NCI-H187 treated with DMSO at 0.1 percent for 48 hours (cell line): ENCODE results near the gene CEMIP.

Experiments used
- DNase-seq: peaks from one replicate; lab custom pipeline; 2025; lab: John Stamatoyannopoulos, UW

Gene CEMIP

DNA sequence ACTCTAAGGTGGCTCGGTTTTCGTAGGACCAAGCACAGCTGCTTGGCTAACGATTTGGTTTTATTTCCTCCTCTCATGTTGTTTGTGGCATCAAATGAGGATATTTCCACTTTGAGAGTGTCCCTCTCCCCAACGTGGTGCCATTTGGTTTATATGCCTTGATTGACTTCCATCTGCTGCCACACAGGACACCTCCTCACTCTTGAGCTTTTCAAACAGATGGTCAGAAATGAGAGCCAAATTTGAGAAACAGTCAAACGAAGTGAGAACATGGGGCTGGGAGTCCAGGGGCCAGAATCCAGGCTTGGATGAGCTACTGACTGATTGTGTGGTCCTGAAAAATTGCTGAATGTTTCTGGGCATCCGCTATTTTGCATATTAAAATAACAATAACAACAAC, 43.5 kb downstream of the CEMIP start:
- DNase-seq = no peak

DNA sequence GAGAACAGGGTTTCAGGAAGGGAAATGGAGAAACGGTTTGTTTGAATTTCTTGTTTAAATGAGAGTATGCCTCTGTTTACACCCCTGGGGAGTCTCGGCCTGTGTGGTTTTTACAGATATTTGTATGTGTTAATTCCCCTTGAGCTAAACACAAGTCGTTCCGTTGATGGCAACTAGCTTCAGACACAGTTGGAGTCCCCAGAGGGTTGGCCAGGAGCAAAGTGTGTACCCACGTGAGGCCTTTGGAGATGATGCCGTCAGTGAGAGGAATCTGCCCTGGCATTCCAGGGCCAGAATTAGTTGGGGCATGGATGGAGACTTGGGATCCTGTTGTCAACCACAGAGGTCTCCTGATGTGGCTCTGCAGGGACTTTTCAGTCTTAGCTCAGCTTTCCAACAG, 44.0 kb downstream of the CEMIP start:
- DNase-seq = no peak

DNA sequence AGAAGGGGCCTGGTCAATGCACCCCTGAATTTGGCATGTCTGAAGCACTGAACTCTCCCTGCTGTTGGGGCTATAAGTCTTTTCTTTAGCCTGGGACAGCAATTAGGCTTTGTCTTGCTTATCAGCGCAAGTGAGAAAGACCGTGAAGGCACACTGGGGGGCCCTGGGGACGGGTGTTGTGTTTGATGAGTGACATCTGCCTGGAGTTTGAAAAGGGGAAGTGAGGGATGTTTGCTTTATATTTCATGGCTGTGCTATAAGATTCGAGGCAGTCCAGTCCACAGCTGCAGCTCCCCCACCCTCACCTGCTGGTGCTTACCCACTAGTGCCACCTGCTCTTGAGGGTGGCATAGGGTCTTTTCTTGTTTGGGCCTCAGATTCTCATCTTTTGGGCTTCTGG, 44.8 kb downstream of the CEMIP start:
- no peak for DNase-seq

DNA sequence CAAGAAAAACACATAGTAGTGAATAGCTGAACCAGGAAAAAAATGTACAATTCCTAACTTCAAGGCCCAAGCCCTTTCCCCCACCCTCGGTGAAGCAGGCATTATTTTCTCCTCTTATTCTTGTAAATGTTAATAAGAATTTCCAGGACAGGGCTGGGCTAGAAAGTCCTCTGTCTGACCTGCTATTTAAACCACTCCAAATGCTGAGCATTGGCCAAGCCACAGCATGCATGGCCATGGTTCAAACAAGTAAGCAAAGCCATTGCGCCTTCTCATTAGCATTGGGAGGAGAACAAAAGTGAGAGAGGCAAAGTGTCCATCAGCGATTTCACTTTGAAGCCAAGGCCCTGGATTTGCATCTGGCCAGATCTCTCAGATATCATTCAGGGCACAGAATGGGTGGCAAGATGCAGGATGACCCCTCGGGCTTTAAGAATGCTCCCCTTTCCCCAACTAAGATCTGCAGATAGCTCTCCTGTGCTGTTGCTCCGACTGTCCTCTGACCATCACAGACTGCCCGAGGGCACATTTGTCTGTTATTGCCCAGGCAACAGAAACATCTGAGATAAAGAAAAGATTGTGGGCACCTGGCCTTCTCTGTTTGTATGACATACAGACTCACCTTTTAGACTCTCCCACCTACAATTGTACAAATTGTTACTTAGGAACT, 46.3 kb downstream of the CEMIP start:
- no peak for DNase-seq

DNA sequence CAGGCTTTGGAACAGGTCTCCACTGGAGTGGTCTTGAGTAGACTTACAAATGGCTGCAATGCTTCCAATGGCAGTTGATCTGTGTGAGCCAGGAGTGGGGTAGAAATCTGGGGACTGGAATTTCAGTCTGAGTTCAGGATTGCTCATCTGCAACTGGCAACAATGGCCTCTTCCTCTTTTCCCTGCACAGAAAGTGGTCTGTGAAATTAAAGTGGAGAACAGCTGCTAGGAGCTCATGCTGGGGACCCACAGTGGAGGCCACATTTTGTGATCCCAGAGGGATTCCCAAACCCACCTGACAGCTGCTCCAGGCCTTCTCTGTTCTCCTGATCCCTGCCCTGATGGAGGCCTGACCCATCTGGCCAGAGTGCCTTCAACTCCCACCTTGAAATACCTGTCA, 49.6 kb downstream of the CEMIP start:
- DNase-seq = no peak

DNA sequence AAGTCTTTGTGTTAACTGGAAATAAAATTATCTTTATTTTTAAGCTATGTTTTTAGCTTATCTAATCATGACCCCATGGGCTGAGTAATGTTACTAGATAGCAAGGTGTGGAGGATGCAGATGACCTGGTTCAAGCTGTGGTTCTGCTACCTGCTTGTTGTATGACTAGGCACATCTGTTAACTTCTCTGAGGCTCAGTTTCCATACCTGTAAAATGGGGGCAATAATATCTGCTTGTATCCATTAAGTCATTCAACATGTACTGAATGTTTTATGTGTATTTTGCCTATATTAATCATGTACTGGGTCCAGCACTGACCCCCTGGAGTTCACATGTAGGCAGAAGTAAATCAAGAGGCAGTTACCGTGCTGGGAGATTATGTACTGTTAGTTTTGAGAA, 51.5 kb downstream of the CEMIP start:
- no peak for DNase-seq

DNA sequence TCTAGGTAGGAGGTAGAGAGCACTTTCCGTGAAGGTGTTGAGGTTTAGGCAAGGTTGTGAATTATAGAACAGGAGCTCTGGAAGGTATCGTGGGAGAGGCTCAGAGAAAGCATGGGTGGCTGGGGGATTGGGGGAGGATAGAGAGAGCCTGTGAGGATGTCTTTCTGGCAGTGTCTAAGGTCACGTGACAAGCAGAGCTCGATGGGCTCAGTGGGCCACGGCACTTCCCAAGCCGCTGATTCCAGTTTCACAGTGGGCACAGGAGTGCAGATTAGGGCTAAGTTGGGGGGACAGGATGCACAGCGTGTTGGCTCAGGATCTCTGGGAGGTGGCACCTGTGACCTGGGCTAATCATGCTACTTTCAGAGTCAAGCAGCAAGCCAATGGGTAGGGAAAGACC, 52.0 kb downstream of the CEMIP start:
- no peak for DNase-seq

DNA sequence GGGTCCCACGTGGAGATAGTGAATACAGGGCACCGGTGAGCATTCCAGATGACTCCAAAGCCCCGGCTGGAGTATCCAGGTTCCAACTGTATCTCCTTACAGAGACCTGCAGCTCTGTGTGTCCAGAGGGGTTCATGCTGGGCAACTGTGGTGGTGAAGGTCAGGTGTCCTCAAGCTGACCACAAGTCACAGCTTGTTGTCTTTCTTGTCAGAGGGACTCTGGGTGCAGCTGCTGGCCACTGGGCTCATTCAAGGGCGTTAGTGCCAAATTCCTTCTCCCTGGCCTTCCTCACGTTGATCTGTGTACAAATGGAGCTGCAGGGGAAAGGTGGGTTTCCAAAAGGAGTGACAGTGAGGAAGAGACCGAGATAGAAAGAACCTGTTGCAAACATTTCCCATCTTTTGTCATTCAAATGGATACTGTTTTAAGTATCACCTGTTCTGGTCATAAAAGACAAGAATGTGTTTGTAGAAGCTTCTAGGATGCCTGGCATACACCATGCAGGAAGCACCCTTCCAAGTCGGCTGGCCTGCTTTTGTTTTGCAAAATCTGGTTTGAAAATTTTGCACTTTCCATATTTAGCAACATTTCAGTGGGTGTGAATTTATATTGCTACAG, 52.5 kb downstream of the CEMIP start:
- DNase-seq = no peak

DNA sequence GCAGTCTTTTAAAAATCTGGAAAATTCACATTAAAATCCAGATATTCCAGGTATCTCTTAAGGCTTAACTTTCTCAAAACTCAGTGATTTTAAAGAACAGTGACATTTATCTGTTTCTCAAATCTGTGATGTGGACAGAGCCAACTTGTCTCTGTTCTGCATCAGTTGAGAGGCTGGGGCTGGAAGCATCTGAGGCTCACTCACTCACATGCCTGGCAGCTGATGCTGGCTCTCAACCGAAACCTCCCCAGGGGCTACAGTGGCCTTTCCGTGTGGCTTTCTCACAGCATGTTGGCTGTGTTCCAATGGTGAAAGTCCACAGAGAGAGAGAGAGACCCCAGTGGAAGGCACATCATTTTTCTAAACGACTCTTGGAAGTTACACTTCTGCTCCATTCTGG, 53.5 kb downstream of the CEMIP start:
- DNase-seq = no peak

DNA sequence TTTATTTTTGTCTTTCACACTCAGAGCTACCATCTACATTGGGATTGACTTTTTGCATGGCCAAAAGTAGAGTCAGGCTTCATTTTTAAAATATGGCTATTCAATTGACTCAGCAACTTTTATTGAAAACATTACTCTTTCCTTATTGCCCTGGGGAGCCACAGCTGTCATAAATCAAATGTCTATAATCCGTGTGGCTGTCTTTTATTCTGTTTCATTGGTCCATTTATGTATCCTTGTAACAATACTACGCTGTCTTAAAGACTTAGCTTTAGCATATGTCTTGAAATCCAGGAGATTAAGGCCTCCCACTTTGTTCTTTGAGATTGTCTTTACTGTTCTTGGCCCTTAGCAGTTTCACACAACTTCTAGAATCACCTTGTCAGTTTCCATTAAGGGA, 55.2 kb downstream of the CEMIP start:
- no peak for DNase-seq

DNA sequence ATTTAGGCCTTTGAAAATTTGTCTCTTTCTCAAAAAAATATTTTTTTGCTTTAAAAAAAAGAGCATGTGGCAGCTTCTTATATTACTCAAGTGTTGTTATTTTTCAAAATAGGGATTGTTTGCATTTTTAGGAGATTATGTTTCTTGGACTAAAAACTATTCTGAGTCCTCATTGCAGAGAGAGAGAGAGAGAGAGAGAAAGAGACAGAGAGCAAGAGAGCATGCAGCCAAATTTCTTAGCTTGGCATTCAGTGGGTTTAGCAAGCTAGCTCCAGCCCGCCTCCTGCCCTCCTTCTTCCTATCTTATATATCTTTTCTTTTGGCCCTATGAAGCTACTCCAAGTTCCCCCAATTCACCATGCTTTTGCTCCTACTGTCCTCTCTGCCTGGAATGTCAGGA, 55.7 kb downstream of the CEMIP start:
- no peak for DNase-seq

DNA sequence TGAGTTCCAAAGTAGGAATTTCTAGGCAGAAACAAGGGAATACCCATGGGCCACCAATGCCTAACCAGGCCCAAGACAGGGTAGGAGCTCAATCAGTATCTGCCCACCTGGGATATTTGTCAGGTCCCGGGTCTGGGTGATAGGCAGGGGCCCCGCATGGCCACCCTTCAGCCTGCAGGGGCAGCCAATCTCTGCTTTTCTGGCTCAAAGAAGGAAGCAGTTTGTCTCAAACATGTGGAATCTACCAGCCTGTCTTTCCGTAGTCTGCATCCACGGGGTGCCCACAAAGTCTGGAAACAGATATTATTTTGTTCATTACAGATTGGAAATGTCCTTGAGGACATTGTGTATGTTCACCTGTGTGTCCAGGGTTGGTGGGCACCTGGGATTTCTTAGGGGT, 56.2 kb downstream of the CEMIP start:
- DNase-seq = no peak

DNA sequence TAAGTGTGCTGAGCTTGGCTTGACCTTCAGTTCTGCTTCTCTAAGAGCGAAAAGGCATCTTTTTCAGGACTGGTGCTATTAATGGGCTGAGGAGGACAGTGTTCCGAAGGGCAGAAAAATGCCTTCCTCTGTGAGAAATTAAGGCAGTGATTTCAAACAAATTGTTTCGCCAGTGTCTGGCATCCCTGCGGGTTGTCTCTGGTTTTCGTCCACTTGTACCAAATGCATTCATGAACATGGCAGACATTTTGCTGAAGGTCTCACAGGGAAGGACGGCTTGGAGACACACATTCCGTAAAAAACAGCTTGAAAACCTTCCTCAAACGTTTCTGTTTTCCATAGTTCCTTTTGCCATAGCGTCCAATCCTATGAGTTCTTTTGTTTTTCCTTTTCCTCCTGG, 57.1 kb downstream of the CEMIP start:
- DNase-seq = no peak

DNA sequence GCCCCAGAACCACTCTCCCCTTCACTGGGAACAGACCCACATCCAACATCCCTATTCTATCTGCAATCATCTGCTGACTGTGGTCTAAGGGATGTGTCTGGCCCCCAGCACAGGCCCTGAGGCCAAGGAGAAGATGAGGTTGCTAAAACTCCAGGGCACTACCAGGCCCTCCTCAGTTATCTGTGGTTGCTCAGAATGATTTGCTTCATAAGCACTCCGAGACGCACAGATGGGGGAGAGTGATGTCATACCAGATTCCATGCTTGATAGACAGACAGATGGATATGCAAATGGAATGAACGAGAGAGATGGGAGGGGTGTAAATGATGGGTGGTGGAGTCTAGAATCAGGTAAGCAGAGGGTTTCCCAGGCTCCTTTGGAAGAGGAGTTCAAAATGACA, 57.8 kb downstream of the CEMIP start:
- no peak for DNase-seq

DNA sequence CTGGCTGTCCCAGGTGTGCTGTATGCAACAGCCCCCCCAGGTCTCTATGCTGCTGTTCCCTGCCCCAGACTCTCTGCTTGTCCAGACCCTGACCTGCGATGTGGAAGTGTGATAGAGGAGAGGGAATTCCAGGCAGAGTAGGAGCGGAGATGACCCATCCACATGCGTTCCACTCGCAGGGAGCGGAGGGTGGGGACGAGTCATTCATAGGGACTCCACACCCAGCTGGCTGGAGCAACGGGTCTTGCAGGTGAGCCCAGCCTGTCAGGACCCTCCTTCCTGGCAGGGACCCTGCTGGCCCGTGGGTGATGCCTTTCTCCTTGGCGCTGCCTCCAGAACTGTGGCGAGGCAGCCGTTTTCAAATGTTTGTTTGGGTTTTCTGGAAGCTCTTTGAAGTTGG, 58.8 kb downstream of the CEMIP start:
- DNase-seq = no peak

DNA sequence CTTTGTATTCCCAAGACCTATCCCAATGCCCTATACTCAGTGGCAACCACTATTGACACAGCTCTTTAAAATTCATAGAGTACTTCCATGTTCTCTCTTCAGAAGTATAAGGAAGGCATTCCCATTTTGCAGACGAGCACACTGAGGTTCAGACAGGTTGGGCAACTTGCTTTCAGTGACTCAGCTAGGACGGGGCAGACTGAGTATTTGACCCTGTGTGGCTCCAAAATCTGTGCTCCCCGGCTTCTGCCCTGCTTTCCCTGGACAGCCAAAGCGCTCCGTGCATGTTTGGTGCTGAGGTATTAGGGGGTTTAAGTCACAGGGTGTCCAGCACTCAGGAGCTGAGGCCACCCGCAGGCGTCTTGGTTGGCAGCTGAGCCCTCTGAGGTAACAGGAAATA, 59.5 kb downstream of the CEMIP start:
- DNase-seq = no peak

DNA sequence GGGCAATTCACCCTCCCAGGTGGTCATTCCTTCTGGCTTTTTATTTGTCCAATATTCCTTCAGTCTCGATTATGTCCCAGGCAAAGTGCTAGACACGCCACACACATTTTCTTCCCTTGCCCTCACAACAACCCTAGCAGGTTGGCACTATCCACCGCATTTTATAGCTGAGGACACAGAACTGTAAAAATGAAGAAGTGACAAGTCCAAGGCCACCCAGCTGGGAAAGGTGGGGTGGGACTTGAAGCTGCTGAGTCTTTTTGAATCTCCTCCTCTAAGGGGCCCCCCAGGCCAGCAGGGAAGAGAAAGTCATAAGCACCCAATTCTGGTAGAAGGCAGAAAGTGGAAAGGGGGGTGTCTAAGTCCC, 60.6 kb downstream of the CEMIP start:
- DNase-seq = no peak

DNA sequence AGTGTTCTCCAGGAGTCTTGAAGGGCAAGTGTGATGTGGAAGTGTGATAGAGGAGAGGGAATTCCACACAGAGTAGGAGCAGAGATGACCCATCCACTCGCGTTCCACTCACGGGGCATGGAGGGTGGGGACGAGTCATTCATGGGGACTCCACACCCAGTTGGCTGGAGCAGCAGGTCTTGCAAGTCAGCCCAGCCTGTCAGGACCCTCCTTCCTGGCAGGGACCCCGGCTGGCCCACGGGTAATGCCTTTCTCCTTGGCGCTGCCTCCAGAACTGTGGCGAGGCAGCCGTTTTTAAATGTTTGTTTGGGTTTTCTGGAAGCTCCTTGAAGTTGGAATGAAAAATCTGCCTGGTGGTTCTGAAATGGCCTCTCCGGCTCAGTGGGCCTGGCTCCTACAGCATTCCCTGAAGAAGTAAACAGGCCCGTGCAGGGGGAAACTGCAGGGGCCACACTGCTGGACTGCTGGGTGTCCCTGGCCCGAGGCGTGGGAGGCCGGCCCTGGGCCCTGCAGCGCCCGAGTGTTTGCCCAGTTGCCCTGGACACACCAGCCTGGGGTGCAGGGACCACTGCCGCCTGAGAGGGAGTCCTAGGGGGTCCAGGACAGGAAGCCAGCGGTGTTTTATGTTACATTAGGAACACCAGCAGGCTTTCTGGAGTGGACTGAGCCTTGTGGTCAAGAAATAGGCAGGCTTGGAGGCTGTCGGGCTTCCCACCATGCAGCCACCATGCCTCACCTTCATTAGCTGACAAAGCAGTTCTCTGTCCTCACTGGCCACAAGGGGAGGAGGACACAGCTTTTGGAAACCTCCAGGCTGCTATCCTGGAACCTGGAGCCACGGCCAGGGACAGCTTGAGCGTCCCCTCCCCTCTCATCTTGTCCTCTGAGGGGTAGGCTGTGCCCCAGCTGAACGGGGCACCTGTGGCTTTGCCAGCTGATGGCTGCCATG, 61.3 kb downstream of the CEMIP start:
- no peak for DNase-seq

DNA sequence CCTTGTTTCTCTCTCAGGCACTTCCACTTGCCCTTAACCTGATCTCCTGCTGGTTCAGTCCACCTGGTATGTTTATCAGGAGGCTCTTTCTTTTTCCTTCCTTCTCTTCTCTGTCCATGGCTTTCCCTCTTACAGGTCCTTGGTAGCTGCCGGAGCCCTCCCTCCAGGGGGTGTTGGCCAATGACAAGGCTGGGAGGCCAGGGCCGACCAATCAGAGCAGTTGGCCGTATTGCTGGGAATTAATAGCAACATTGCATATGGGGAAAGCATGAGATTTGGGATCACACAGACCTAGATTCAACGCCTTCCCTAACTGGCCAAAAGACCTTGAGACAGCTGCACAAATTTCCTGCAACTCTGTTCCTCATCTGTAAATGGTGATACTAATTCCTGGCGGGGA, 62.4 kb downstream of the CEMIP start:
- no peak for DNase-seq

DNA sequence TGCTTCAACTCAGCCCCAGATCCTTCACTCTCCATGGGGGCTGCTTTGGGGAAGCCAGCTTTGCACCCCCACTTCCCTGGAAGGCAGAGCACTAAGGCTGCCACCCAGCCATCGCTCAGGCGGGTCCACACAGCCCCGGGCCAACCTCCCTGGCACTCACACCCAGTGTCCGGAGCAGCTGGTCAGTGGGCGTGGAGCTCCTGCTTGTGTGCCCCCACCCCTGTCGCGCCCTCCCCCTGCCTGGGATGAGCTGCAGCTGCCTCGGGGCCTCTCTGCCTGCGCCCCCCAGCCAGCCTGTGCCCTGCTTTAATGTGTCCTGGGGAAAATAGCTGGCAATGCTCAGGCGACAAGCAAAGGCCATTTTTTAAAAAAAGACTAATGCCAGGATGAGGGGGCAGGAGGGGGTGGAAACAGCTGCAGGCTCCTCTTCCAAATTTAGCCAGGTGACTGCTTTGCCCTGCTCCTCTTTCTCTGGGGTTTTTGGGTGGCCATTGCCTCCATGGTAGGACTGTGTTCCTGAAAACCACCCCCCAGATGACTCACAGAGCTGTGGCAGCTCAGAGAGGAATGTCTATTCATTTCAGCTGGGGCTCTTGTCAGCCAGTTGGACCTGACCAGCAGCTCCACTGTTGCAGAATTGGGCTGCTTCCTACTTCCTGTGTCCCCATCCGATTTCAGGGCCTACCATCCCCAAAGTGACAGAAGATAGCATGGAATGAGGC, 65.0 kb downstream of the CEMIP start:
- no peak for DNase-seq

DNA sequence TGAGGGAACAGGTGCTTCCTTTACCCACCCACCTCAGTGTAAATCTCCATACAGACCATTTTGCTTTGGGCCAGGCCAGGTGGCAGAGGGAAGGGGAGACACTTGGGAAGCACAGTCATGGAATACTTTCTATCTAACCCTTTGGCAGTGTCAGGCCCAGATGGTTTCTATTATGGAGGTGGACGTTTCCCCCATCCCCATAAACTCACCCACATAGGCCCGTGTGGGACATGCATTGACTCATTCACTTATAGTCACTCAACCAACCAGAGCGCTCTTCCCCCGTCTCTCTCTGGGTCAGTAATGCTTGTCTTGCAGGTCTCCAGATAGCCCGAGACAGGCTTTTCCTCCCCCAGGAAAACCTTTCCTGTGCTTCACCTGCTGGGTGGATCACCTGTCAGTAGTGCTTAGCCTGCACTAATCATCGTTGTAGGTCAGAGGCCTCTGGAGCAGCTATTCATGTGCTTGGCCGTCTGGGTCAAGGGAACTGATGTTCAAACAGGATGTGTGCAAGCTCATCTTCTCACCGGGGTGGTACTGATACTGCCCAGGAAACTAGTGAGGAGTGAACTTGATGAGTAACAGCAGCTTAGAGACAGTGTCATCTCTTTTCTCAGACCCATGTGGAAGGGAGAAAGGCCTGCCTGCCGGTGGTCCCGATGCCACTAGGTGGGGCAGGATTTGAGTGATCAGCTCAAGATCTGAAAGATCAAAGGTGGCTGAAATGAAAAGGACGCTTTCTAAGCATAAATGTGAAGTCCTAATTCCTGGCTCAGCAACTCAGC, 67.1 kb downstream of the CEMIP start:
- no peak for DNase-seq

DNA sequence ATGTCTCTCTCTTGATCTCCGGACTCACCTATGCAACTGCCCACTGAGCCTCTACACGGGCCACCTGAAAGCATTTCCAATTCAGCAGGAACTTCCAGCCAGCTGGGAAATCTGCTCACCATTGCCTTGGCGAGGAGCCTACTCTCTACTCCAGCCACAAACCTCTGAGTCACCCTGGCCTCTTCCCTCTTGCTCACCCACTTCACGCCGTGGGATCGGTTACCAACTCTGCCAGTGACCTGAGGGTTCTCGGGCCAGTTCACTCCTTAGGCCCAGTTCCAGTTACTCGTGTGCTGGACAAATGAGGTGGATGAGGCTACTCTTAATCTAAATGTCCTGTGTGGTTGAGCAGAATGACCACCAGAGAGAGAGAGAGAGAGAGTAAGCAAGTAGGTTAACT, 70.1 kb downstream of the CEMIP start:
- DNase-seq = no peak
